Nephron progenitor cell (in vitro differentiated cells): ENCODE results near the gene HES4.
A peak's percentile ranks its signal among the peaks of the same experiment; 100 is the strongest.

Experiments
- DNase-seq: peaks from one replicate; pipeline ENCODE4 v3.0.0; 2021
- H3K27ac Mint-ChIP-seq: 2 replicates; pipeline ENCODE4 v1.8.0; 2021; ENCODE audit warnings: mild to moderate bottlenecking, moderate library complexity, mixed read lengths
- H3K27me3 Mint-ChIP-seq: 2 replicates; pipeline ENCODE4 v1.8.0; 2021; ENCODE audit warnings: mild to moderate bottlenecking, low read depth, mixed read lengths; ENCODE audit not compliant: poor library complexity
- H3K36me3 Mint-ChIP-seq: 2 replicates; pipeline ENCODE4 v1.8.0; 2021; ENCODE audit warnings: low read depth, mixed read lengths
- H3K4me1 Mint-ChIP-seq: 2 replicates; pipeline ENCODE4 v1.8.0; 2021; ENCODE audit warnings: mixed read lengths
- H3K4me3 Mint-ChIP-seq: 2 replicates; pipeline ENCODE4 v1.8.0; 2021; ENCODE audit warnings: mild to moderate bottlenecking, moderate library complexity, mixed read lengths
- H3K9me3 Mint-ChIP-seq: 2 replicates; pipeline ENCODE4 v1.8.0; 2021; ENCODE audit warnings: mild to moderate bottlenecking, moderate library complexity, mixed read lengths
- TF ChIP-seq, protein P1 (sequence below): fragments of 200-600 bp; sonication (generic); IDR thresholded peaks from 2 replicates; pipeline ENCODE4 v1.5.0; 2021; ENCODE audit warnings: antibody characterized with exemption

Gene HES4

DNA sequence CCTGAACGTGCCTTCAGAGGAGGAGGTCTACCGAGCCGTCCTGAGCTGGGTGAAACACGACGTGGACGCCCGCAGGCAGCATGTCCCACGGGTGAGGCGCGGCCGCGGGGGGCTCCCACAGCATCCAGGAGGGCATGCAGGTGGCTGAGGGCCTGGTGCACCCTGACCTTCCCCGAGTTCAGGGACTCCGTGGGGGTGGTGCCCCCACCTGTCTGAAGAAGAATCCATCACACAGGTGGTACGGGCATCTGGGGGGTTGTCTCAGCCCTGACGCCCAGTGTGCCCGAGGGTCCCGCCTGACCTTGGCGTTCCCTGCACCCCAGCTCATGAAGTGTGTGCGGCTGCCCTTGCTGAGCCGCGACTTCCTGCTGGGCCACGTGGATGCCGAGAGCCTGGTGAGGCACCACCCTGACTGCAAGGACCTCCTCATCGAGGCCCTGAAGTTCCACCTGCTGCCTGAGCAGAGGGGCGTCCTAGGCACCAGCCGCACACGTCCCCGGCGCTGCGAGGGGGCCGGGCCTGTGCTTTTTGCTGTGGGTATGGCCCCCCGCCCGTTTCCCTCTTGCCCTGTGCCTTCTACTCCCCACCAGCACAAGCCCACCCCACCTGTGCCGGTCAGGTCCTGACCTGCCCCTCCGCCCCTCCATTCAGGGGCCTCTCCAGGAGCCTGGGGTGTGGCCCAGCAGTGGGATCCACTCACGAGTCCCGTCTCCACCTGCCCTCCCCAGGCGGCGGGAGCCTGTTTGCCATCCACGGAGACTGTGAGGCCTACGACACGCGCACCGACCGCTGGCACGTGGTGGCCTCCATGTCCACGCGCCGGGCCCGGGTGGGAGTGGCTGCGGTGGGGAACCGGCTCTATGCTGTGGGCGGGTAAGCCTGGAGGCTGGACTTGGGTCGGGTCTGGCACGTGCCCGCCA is 37.3 kb downstream of the HES4 start:
- peaks cover 12% of the 10 kb centered on the region for H3K4me1 Mint-ChIP-seq
- DNase-seq, result no peak
- peaks cover 52% of the 10 kb centered on the region for H3K27me3 Mint-ChIP-seq
- H3K9me3 Mint-ChIP-seq, result no peaks in the 10 kb centered on the region
- TF ChIP-seq, protein P1, sequence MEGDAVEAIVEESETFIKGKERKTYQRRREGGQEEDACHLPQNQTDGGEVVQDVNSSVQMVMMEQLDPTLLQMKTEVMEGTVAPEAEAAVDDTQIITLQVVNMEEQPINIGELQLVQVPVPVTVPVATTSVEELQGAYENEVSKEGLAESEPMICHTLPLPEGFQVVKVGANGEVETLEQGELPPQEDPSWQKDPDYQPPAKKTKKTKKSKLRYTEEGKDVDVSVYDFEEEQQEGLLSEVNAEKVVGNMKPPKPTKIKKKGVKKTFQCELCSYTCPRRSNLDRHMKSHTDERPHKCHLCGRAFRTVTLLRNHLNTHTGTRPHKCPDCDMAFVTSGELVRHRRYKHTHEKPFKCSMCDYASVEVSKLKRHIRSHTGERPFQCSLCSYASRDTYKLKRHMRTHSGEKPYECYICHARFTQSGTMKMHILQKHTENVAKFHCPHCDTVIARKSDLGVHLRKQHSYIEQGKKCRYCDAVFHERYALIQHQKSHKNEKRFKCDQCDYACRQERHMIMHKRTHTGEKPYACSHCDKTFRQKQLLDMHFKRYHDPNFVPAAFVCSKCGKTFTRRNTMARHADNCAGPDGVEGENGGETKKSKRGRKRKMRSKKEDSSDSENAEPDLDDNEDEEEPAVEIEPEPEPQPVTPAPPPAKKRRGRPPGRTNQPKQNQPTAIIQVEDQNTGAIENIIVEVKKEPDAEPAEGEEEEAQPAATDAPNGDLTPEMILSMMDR, result no peak
- H3K36me3 Mint-ChIP-seq, result peaks cover 10% of the 10 kb centered on the region
- H3K27ac Mint-ChIP-seq, result no peak overlapping the region
- peak overlapping the region; percentile 67 for H3K4me3 Mint-ChIP-seq

DNA sequence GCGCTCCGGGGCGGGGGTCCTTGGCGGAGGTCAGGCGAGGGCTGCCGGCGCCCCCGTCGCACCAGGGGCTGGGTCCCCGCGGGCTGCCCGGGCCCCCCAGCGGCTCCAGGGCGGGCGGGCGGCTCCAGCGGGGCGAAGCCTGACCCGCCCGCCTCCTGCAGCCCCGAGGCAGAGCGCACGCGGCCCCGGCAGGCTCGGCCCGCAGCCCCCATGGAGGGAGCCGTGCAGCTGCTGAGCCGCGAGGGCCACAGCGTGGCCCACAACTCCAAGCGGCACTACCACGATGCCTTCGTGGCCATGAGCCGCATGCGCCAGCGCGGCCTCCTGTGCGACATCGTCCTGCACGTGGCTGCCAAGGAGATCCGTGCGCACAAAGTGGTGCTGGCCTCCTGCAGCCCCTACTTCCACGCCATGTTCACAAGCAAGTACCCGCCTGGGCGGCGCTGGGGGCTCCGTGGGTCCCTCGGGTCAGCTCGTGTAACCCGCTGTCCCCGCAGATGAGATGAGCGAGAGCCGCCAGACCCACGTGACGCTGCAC is 38.7 kb downstream of the HES4 start:
- Mint-ChIP-seq H3K27ac (no peak overlapping the region), H3K36me3 (peaks cover 14% of the 10 kb centered on the region)

DNA sequence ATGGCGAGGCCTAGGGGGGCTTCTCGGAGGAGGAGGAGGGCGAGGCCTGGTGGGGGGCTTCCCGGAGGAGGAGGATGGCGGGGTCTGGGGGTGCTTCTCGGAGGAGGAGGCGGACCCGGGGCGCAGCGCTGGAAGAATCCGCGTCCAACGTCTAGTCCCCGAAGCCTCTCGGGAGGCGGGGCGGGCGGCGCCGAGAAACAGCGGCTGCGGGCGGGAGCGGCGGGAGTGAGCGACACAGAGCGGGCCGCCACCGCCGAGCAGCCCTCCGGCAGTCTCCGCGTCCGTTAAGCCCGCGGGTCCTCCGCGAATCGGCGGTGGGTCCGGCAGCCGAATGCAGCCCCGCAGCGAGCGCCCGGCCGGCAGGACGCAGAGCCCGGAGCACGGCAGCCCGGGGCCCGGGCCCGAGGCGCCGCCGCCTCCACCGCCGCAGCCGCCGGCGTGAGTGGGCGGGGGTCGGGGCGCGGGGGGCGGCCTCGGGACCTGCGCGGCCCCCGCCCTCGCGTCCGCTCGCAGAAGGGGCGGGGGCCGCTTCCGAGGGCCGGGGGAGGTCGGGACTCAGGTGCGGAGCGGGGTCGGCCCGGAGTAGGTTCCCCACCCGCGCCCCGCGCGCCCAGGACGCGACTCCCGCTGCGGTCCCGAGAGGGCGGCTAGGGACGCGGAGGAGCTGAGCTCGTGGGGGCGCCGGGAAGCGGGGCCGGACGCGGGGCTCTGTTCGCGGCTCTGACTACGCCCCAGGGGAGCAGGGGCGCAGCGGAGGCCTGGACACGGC is 39.4 kb downstream of the HES4 start, which contains the start of gene KLHL17:
KLHL17 (plus strand) TSS at position 222 of the 769 bp plus-strand sequence; CDS start at position 332, 110 bp downstream.
- Mint-ChIP-seq H3K27ac (no peak within 1 kb of the TSS), H3K36me3 (peaks cover 13% of the 10 kb centered on the region), H3K9me3 (no peaks in the 10 kb centered on the region), H3K4me1 (peaks cover 16% of the 10 kb centered on the region), H3K27me3 (peaks cover 37% of the 10 kb centered on the region), H3K4me3 (peak within 1 kb of the TSS; percentile 71)
- TF ChIP-seq, protein P1, result no peak
- DNase-seq, result peak; percentile 82

More for the DNA sequence above, 38.7 kb downstream of the HES4 start:
- DNase-seq, result no peak
- Mint-ChIP-seq H3K27me3 (peaks cover 42% of the 10 kb centered on the region), H3K4me3 (peak overlapping the region; percentile 68), H3K4me1 (peaks cover 16% of the 10 kb centered on the region), H3K9me3 (no peaks in the 10 kb centered on the region)
- TF ChIP-seq, protein P1, result no peak

DNA sequence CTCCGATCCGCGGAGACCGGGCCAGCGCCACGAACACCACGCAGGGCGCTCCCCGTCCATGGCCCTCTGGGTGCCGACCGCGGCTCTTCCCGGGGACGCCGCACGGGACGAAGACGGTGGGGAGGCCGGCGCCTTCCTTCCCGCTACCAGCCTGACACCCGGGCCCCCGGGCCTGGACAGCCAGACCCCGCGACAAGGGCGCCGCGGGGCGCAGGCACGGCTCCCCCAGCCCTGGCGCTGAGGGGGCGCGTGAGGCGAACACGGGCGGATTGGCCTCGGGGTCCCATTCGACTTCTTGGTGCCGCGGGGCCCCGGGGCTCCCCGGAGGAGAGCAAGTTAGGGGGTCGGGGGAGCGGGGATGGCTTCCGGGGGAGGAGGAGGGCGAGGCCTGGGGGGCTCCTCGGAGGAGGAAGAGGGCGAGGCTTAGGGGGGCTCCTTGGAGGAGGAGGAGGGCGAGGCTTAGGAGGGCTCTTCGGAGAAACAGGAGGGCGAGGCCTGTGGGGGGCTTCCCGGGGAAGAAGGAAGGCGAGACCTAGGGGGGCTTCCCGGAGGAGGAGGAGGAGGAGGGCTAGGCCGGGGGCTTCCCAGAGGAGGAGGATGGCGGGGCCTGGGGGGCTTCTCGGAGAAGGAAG is 40.0 kb downstream of the HES4 start:
- Mint-ChIP-seq H3K36me3 (peaks cover 13% of the 10 kb centered on the region), H3K27ac (no peak overlapping the region), H3K4me1 (peaks cover 16% of the 10 kb centered on the region), H3K9me3 (no peaks in the 10 kb centered on the region), H3K4me3 (peak overlapping the region; percentile 71), H3K27me3 (peaks cover 30% of the 10 kb centered on the region)
- DNase-seq, result no peak
- TF ChIP-seq, protein P1, result no peak

DNA sequence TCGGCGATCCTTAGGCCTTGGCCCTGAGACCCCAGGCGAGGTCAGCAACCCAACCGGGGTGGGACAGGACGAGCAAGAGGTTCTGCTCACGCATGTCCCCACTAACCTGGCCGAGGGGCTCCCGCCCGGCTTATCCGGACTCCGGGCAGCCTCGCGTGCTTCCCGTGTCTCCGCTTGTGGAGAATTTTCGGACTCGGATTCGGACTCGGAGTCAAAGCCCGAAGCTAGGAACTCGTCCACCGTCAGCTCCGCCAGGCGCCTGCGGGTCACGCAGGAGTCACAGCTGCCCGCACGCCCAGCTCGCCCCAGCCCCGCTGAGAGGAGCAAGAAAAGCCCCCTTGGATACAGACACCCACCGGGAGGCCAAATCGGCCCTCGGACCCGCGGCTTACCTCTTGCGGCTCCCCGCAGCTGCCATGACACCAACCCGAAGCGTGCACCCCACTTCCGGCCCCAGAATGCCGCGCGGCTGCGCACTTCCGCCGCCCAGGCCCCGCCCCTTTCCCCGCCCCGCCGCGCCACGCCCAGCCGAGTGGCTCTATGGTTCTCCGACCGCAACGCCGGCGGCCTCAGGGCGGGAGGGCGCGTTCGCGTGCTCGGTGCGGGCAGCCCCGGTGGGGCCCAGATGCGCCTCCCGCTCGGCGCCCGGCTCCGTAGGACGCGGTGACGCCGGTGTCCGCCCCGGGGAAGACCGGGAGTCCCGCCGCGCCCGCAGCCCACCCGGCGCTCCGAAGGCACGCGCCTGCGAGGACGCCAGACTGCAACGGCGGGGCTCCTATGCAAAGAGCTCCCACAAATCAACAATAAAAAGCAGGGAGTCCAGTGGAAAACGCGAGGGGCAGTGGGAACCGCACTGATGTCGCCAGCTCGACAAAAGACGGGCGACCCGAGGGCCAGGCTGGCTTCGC is 40.8 kb downstream of the HES4 start, which contains the start of gene NOC2L:
NOC2L (minus strand) TSS at position 434 of the 908 bp plus-strand sequence; CDS start at position 418, 16 bp downstream.
- H3K27ac Mint-ChIP-seq, result no peak within 1 kb of the TSS
- H3K9me3 Mint-ChIP-seq, result no peaks in the 10 kb centered on the region
- TF ChIP-seq, protein P1, result no peak
- DNase-seq, result peak; percentile 98
- peaks cover 28% of the 10 kb centered on the region for H3K27me3 Mint-ChIP-seq
- H3K4me3 Mint-ChIP-seq, result peak within 1 kb of the TSS; percentile 96
- peaks cover 18% of the 10 kb centered on the region for H3K36me3 Mint-ChIP-seq
- peaks cover 16% of the 10 kb centered on the region for H3K4me1 Mint-ChIP-seq
